T-helper 2 cell treated with Interferon-gamma antibody and Interleukin-4, amounts not matched to agents 100 ng/mL and 5 ng/mL, for 36 hours (primary cell): ENCODE results near the gene LRFN5. TPM values are rescaled to one million over a fixed set of nuclear protein-coding genes. Genes with fewer than 3 reads are reported as not detected.
"Not testable (repeated sequence)": the region's sequence is repeated elsewhere in the genome, so short reads cannot be mapped to it uniquely, and the experiment has no call there.

Experiments used
- intact Hi-C: fragments of 100-400 bp; cut with micrococcal nuclease; formaldehyde crosslinking; loops from one replicate; pipeline ENCODE4 v1.15.1; 2023
- total RNA-seq: library from RNA; stranded (reverse); gene quantifications from 2 replicates; pipeline ENCODE4 v1.2.3, GENCODE V29; 2022

LRFN5 gene
- total RNA-seq, 1 donor from 2014 or later: not detected

GRCh38 chr14:41636492-41637392, 30.1 kb downstream of the LRFN5 start:
- intact Hi-C loops: no loop called here

- intact Hi-C loops: no loop called here
Observed at GRCh38 chr14:41641690-41642089, 35.0 kb downstream of the LRFN5 start.

- intact Hi-C loops: no loop called here
Observed at GRCh38 chr14:41642367-41642766, 35.7 kb downstream of the LRFN5 start.

- intact Hi-C loops: no loop called here
Observed at GRCh38 chr14:41642789-41643188, 36.1 kb downstream of the LRFN5 start.

GRCh38 chr14:41644606-41645005, 37.9 kb downstream of the LRFN5 start:
- intact Hi-C loops: no loop called here

GRCh38 chr14:41650802-41651201, 44.1 kb downstream of the LRFN5 start:
- intact Hi-C loops: no loop called here

- intact Hi-C loops: no loop called here
Observed at GRCh38 chr14:41654196-41654595, 47.5 kb downstream of the LRFN5 start.

- intact Hi-C loops: no loop called here
Observed at GRCh38 chr14:41662780-41663472, 56.2 kb downstream of the LRFN5 start.

GRCh38 chr14:41663473-41663850, 56.8 kb downstream of the LRFN5 start:
- intact Hi-C loops: no loop called here

- intact Hi-C loops: no loop called here
Observed at GRCh38 chr14:41666301-41666700, 59.6 kb downstream of the LRFN5 start.

- intact Hi-C loops: no loop called here
Observed at GRCh38 chr14:41668356-41668755, 61.7 kb downstream of the LRFN5 start.

- intact Hi-C loops: not testable (repeated sequence)
Observed at GRCh38 chr14:41673601-41674000, 66.9 kb downstream of the LRFN5 start.

- intact Hi-C loops: not testable (repeated sequence)
Observed at GRCh38 chr14:41674511-41674971, 67.9 kb downstream of the LRFN5 start.

- intact Hi-C loops: no loop called here
Observed at GRCh38 chr14:41699486-41699885, 92.8 kb downstream of the LRFN5 start.

GRCh38 chr14:41718477-41719166, 111.9 kb downstream of the LRFN5 start:
- intact Hi-C loops: no loop called here

- intact Hi-C loops: no loop called here
Observed at GRCh38 chr14:41739203-41739602, 132.5 kb downstream of the LRFN5 start.

GRCh38 chr14:41743140-41743539, 136.5 kb downstream of the LRFN5 start:
- intact Hi-C loops: no loop called here

- intact Hi-C loops: no loop called here
Observed at GRCh38 chr14:41749429-41749828, 142.8 kb downstream of the LRFN5 start.

- intact Hi-C loops: not testable (repeated sequence)
Observed at GRCh38 chr14:41750575-41750974, 143.9 kb downstream of the LRFN5 start.

GRCh38 chr14:41758011-41758665, 151.5 kb downstream of the LRFN5 start:
- intact Hi-C loops: no loop called here

GRCh38 chr14:41761204-41761603, 154.5 kb downstream of the LRFN5 start:
- intact Hi-C loops: no loop called here
